B cell (primary cell): Measurements from ENCODE around the gene PAM. TPM values are rescaled to one million over a fixed set of nuclear protein-coding genes. Genes with fewer than 3 reads are reported as not detected.

Experiments used
- ATAC-seq: fragments of 200-7000 bp; cut with Tn5 transposase; one replicate; pipeline ENCODE4 v1.10.0; 2021; ENCODE audit warnings: low read depth, mild to moderate bottlenecking, moderate number of reproducible peaks, moderate library complexity
- CTCF ChIA-PET: fragments of 350-600 bp; sonication (Branson Sonifier 250); formaldehyde crosslinking; loops from one replicate; lab custom pipeline; 2021; ENCODE audit warnings: antibody characterized with exemption, inconsistent platforms; lab: Charles Lee
- POLR2A ChIA-PET: fragments of 350-600 bp; sonication (Branson Sonifier 250); formaldehyde crosslinking; loops from one replicate; lab custom pipeline; 2021; ENCODE audit warnings: antibody characterized with exemption; lab: Charles Lee
- DNase-seq: peaks from one replicate; pipeline ENCODE4 v3.0.0; 2013
- H2AFZ ChIP-seq: 2 replicates; pipeline ENCODE4 v1.6.1; 2012; ENCODE audit warnings: mild to moderate bottlenecking, low read depth, low read length; ENCODE audit not compliant: insufficient read depth, poor library complexity, severe bottlenecking
- H3K27ac ChIP-seq, 2 donors: 1 replicate in 1 of 2; 2 replicates in 1 of 2; pipeline ENCODE4 v1.5.1; 2012 to 2013; ENCODE audit warnings: low read length in 2 of 2, mild to moderate bottlenecking in 2 of 2, moderate library complexity in 1 of 2
- H3K27me3 ChIP-seq, 4 experiments: fragments of 200-600 bp in 1 of 4; sonication (generic) in 1 of 4; replicated peaks in 1 of 4; 1 replicate in 2 of 4; 2 replicates in 2 of 4; pipeline versions ENCODE4 v1.6.1 to v1.7.0; 2013 to 2016; ENCODE audit warnings: low read length in 3 of 4, mild to moderate bottlenecking in 2 of 4, mixed read lengths in 1 of 4, moderate library complexity in 1 of 4; ENCODE audit not compliant: insufficient read depth in 4 of 4, control insufficient read depth in 3 of 4; ENCODE audit errors: control extremely low read depth in 1 of 4
- H3K36me3 ChIP-seq, 2 experiments: replicated peaks in 1 of 2; 1 replicate in 1 of 2; 2 replicates in 1 of 2; pipeline versions ENCODE4 v1.6.1 to v1.7.1; 2013; ENCODE audit warnings: low read length in 1 of 2; ENCODE audit not compliant: insufficient read depth in 2 of 2, control insufficient read depth in 1 of 2; ENCODE audit errors: control extremely low read depth in 1 of 2, extremely low read depth in 1 of 2
- H3K4me1 ChIP-seq, 2 donors: fragments of 200-600 bp in 1 of 2; sonication (generic) in 1 of 2; 1 replicate in 1 of 2; 2 replicates in 1 of 2; pipeline versions ENCODE4 v1.5.1 to v1.6.1; 2013 to 2017; ENCODE audit warnings: low read length in 2 of 2; ENCODE audit not compliant: control insufficient read depth in 2 of 2, insufficient read depth in 2 of 2
- H3K4me2 ChIP-seq: replicated peaks from 2 replicates; pipeline ENCODE3; 2012; ENCODE audit warnings: mild to moderate bottlenecking, low read depth, low read length; ENCODE audit not compliant: poor library complexity, severe bottlenecking
- H3K4me3 ChIP-seq, 5 experiments: fragments of 200-600 bp in 1 of 5; sonication (generic) in 1 of 5; 1 replicate in 3 of 5; 2 replicates in 2 of 5; pipeline versions ENCODE4 v1.5.1 to v1.7.0; 2011 to 2016; ENCODE audit warnings: low read length in 4 of 5, mild to moderate bottlenecking in 4 of 5, low read depth in 2 of 5, control low read depth in 1 of 5, moderate library complexity in 1 of 5; ENCODE audit not compliant: insufficient read depth in 1 of 5; ENCODE audit errors: control extremely low read depth in 1 of 5, extremely low read depth in 1 of 5
- H3K79me2 ChIP-seq: fragments of 200-600 bp; sonication (generic); one replicate; pipeline ENCODE4 v1.6.0; 2016; ENCODE audit warnings: low read length; ENCODE audit not compliant: control insufficient read depth, insufficient read depth
- H3K9ac ChIP-seq: fragments of 200-600 bp; sonication (generic); 2 replicates; pipeline ENCODE4 v1.6.1; 2017; ENCODE audit warnings: mild to moderate bottlenecking, low read length, moderate library complexity
- H3K9me3 ChIP-seq, 3 donors: one replicate each; pipeline versions ENCODE4 v1.6.1 to v1.7.1; 2013; ENCODE audit warnings: low read length in 2 of 3; ENCODE audit not compliant: control insufficient read depth in 2 of 3, insufficient read depth in 1 of 3; ENCODE audit errors: control extremely low read depth in 1 of 3
- H4K20me1 ChIP-seq: 2 replicates; pipeline ENCODE4 v1.6.0; 2012; ENCODE audit warnings: mild to moderate bottlenecking, low read length; ENCODE audit not compliant: insufficient read depth, control insufficient read depth, poor library complexity, severe bottlenecking
- H3K27ac Mint-ChIP-seq: one replicate; pipeline ENCODE4 v1.8.0; 2021; ENCODE audit warnings: mixed read lengths
- H3K27me3 Mint-ChIP-seq: one replicate; pipeline ENCODE4 v1.8.0; 2021; ENCODE audit warnings: mixed read lengths
- H3K4me1 Mint-ChIP-seq: one replicate; pipeline ENCODE4 v1.8.0; 2021; ENCODE audit warnings: mixed read lengths
- H3K4me3 Mint-ChIP-seq: one replicate; pipeline ENCODE4 v1.8.0; 2021; ENCODE audit warnings: mixed read lengths
- H3K9me3 Mint-ChIP-seq: one replicate; pipeline ENCODE4 v1.8.0; 2022; ENCODE audit warnings: mixed read lengths; ENCODE audit not compliant: insufficient read depth
- EZH2 ChIP-seq: IDR thresholded peaks from 2 replicates; pipeline ENCODE4 v1.6.1; 2012; ENCODE audit warnings: borderline replicate concordance, low read depth, mild to moderate bottlenecking, moderate library complexity, low read length; ENCODE audit not compliant: insufficient read depth, poor library complexity, severe bottlenecking
- WGBS: methylation state at CpG from one replicate; pipeline ENCODE4 v1.1.5; 2013; ENCODE audit warnings: missing lambda C conversion rate; ENCODE audit not compliant: insufficient coverage; 5-methylcytosine and 5-hydroxymethylcytosine counted together
- intact Hi-C: fragments of 100-400 bp; cut with micrococcal nuclease; formaldehyde crosslinking; loops from one replicate; pipeline ENCODE4 v1.10.0; 2022
- polyA plus RNA-seq: library from polyadenylated mRNA; depleted of rRNA; stranded (reverse); fragments of >200 nt; gene quantifications from 2 replicates; pipeline ENCODE4 v1.2.3, GENCODE V29; 2012
- total RNA-seq, 2 donors: library from RNA; stranded (reverse); fragments of 120-200 nt in 1 of 2; gene quantifications; 1 replicate in 1 of 2; 2 replicates in 1 of 2; pipeline versions ENCODE4 v1.2.3 to v1.2.4, GENCODE V29; 2013 to 2022
- TF ChIP-seq, protein P1 (sequence below): fragments of 200-600 bp; IDR thresholded peaks from one replicate; pipeline ENCODE4 v1.8.0; 2022; ENCODE audit warnings: antibody characterized with exemption, mild to moderate bottlenecking

The PAM gene
- total and polyA plus RNA-seq, 2 donors (not counting 1 experiment from before 2014, with no cell fraction given), result 1.00 to 34.8 TPM

- 90% methylated on average over 3 of the region's 4 CpGs for WGBS
- Histone ChIP-seq H2AFZ (no peak overlapping the region), H3K4me2 (no peak overlapping the region), H3K79me2 (no peaks in the 10 kb centered on the region), H3K9ac (no peak overlapping the region), H3K9me3 (peaks cover 2 to 42% (median 22%) of the 10 kb centered on the region in 3 donors), H3K4me1 (no peaks in the 10 kb centered on the region), H4K20me1 (no peaks in the 10 kb centered on the region), H3K27me3 (no peaks in the 10 kb centered on the region), H3K4me3 (no peak overlapping the region), H3K27ac (no peak overlapping the region), H3K36me3 (no peaks in the 10 kb centered on the region)
- Mint-ChIP-seq H3K4me3 (no peak overlapping the region), H3K9me3 (peaks cover 29% of the 10 kb centered on the region), H3K4me1 (no peaks in the 10 kb centered on the region), H3K27me3 (peaks cover 3% of the 10 kb centered on the region), H3K27ac (no peak overlapping the region)
- CTCF ChIA-PET, result no interaction called here
- ATAC-seq, result no peak
- TF ChIP-seq, protein P1, sequence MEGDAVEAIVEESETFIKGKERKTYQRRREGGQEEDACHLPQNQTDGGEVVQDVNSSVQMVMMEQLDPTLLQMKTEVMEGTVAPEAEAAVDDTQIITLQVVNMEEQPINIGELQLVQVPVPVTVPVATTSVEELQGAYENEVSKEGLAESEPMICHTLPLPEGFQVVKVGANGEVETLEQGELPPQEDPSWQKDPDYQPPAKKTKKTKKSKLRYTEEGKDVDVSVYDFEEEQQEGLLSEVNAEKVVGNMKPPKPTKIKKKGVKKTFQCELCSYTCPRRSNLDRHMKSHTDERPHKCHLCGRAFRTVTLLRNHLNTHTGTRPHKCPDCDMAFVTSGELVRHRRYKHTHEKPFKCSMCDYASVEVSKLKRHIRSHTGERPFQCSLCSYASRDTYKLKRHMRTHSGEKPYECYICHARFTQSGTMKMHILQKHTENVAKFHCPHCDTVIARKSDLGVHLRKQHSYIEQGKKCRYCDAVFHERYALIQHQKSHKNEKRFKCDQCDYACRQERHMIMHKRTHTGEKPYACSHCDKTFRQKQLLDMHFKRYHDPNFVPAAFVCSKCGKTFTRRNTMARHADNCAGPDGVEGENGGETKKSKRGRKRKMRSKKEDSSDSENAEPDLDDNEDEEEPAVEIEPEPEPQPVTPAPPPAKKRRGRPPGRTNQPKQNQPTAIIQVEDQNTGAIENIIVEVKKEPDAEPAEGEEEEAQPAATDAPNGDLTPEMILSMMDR, result no peak
- no peak for TF ChIP-seq EZH2
- POLR2A ChIA-PET, result no interaction called here
- DNase-seq, result no peak
- intact Hi-C loops, result no loop called here
Measured at GRCh38 chr5:103075442-103075841, 320.3 kb downstream of the PAM start.
